Psoas muscle (tissue), 7 donors: Measurements from ENCODE around the gene RAVER2. TPM values are rescaled to one million over a fixed set of nuclear protein-coding genes. Genes with fewer than 3 reads are reported as not detected.

ENCODE experiments used
- polyA plus RNA-seq, 3 donors: library from polyadenylated mRNA; stranded (reverse); fragments of 200-250 nt; gene quantifications; one replicate each; pipeline ENCODE4 v1.2.3, GENCODE V29; 2013
- total RNA-seq, 4 donors: library from RNA; stranded (reverse); fragmentation: NEBNext Ultra II Directional in 2 of 4; extraction: Animal tissue kit (Norgen Biotek cat#: 25700) in 2 of 4; gene quantifications; one replicate each; pipeline versions ENCODE4 v1.2.1 to v1.2.4, GENCODE V29; 2021 to 2023
- donor health status: healthy with polysubstance abuse.
- donor health status: DM: no; HTN: no; CAD: no; lungs with moderate emphysema.
- donor health status: Bipolar disorder and iron deficiency.
- donor health status: healthy.
- donor health status: DM: no; HTN: no; CAD: no.
- donor health status: DM: no; HTN: no; CAD: no.
- donor health status: DM: yes; HTN: yes; CAD: no.

The RAVER2 gene
- total and polyA plus RNA-seq, 7 donors: 1.5 to 12.3 (median 9.0) TPM

Other genes with a start within 250 kb of the RAVER2 start
- 100 to 1,000 TPM; 101 to 137 (median 119) TPM for gene JAK1, start 221.5 kb downstream of the RAVER2 start, total RNA-seq
- gene JAK1, start 221.5 kb downstream of the RAVER2 start, polyA plus RNA-seq: 10 to 100 TPM; 33.7 to 80.3 (median 34.0) TPM